ENCODE measurements around the gene MAPRE2.
"Not testable (repeated sequence)": the region's sequence is repeated elsewhere in the genome, so short reads cannot be mapped to it uniquely, and the experiment has no call there.

The MAPRE2 gene

GRCh38 chr18:35163014-35163539 is 121.9 kb downstream of the MAPRE2 start:
- no peak for DNase-seq (ENCODE audit: low spot score)
- Histone ChIP-seq H3K9me3 (ENCODE audit: severe bottlenecking) (no peaks in the 10 kb centered on the region), H3K27ac (ENCODE audit: poor library complexity, severe bottlenecking) (no peak overlapping the region), H3K36me3 (ENCODE audit: low read depth) (no peaks in the 10 kb centered on the region), H3K27me3 (ENCODE audit: insufficient read depth, poor library complexity, severe bottlenecking) (peaks cover 4% of the 10 kb centered on the region), H3K4me1 (ENCODE audit: insufficient read depth, poor library complexity, severe bottlenecking) (no peaks in the 10 kb centered on the region), H3K4me3 (ENCODE audit: severe bottlenecking) (no peak overlapping the region)
- no peak for ATAC-seq (ENCODE audit: low read depth)
- TF ChIP-seq CTCF (IDR thresholded peaks at IDR 0.05; ENCODE audit: poor library complexity, severe bottlenecking) = no peak

- DNase-seq (ENCODE audit: low spot score) (no peak), ATAC-seq (ENCODE audit: low read depth) (no peak)
- Histone ChIP-seq H3K27me3 (ENCODE audit: insufficient read depth, poor library complexity, severe bottlenecking) (peaks cover 4% of the 10 kb centered on the region), H3K27ac (ENCODE audit: poor library complexity, severe bottlenecking) (no peak overlapping the region), H3K9me3 (ENCODE audit: severe bottlenecking) (no peaks in the 10 kb centered on the region), H3K36me3 (ENCODE audit: low read depth) (no peaks in the 10 kb centered on the region), H3K4me3 (ENCODE audit: severe bottlenecking) (no peak overlapping the region), H3K4me1 (ENCODE audit: insufficient read depth, poor library complexity, severe bottlenecking) (no peaks in the 10 kb centered on the region)
- TF ChIP-seq CTCF (IDR thresholded peaks at IDR 0.05; ENCODE audit: poor library complexity, severe bottlenecking) = no peak
These were observed 122.5 kb downstream of the MAPRE2 start for GRCh38 chr18:35163721-35164120.

GRCh38 chr18:35164133-35164532 is 122.9 kb downstream of the MAPRE2 start:
- no peak for DNase-seq (ENCODE audit: low spot score)
- no peaks in the 10 kb centered on the region for H3K4me1 ChIP-seq (ENCODE audit: insufficient read depth, poor library complexity, severe bottlenecking)
- TF ChIP-seq CTCF (IDR thresholded peaks at IDR 0.05; ENCODE audit: poor library complexity, severe bottlenecking) = no peak
- no peak for ATAC-seq (ENCODE audit: low read depth)
- H3K27me3 ChIP-seq (ENCODE audit: insufficient read depth, poor library complexity, severe bottlenecking) = peaks cover 4% of the 10 kb centered on the region
- H3K27ac ChIP-seq (ENCODE audit: poor library complexity, severe bottlenecking) = no peak overlapping the region
- no peaks in the 10 kb centered on the region for H3K9me3 ChIP-seq (ENCODE audit: severe bottlenecking)
- H3K4me3 ChIP-seq (ENCODE audit: severe bottlenecking) = no peak overlapping the region
- H3K36me3 ChIP-seq (ENCODE audit: low read depth) = no peaks in the 10 kb centered on the region

GRCh38 chr18:35167332-35167731 is 126.1 kb downstream of the MAPRE2 start:
- Histone ChIP-seq H3K4me3 (ENCODE audit: severe bottlenecking) (no peak overlapping the region), H3K36me3 (ENCODE audit: low read depth) (no peaks in the 10 kb centered on the region), H3K27me3 (ENCODE audit: insufficient read depth, poor library complexity, severe bottlenecking) (peaks cover 4% of the 10 kb centered on the region), H3K27ac (ENCODE audit: poor library complexity, severe bottlenecking) (no peak overlapping the region), H3K4me1 (ENCODE audit: insufficient read depth, poor library complexity, severe bottlenecking) (no peaks in the 10 kb centered on the region), H3K9me3 (ENCODE audit: severe bottlenecking) (no peaks in the 10 kb centered on the region)
- ATAC-seq (ENCODE audit: low read depth) (no peak), DNase-seq (ENCODE audit: low spot score) (no peak)
- no peak for TF ChIP-seq CTCF (IDR thresholded peaks at IDR 0.05; ENCODE audit: poor library complexity, severe bottlenecking)

GRCh38 chr18:35167857-35168256 is 126.6 kb downstream of the MAPRE2 start:
- Histone ChIP-seq H3K27me3 (ENCODE audit: insufficient read depth, poor library complexity, severe bottlenecking) (peaks cover 4% of the 10 kb centered on the region), H3K4me1 (ENCODE audit: insufficient read depth, poor library complexity, severe bottlenecking) (no peaks in the 10 kb centered on the region), H3K27ac (ENCODE audit: poor library complexity, severe bottlenecking) (no peak overlapping the region), H3K36me3 (ENCODE audit: low read depth) (no peaks in the 10 kb centered on the region), H3K4me3 (ENCODE audit: severe bottlenecking) (no peak overlapping the region), H3K9me3 (ENCODE audit: severe bottlenecking) (no peaks in the 10 kb centered on the region)
- no peak for DNase-seq (ENCODE audit: low spot score)
- ATAC-seq (ENCODE audit: low read depth) = no peak
- TF ChIP-seq CTCF (IDR thresholded peaks at IDR 0.05; ENCODE audit: poor library complexity, severe bottlenecking) = no peak

- not testable (repeated sequence) for H3K4me3 ChIP-seq (ENCODE audit: severe bottlenecking); DNase-seq (ENCODE audit: low spot score); H3K27me3 ChIP-seq (ENCODE audit: insufficient read depth, poor library complexity, severe bottlenecking); H3K36me3 ChIP-seq (ENCODE audit: low read depth); ATAC-seq (ENCODE audit: low read depth); H3K27ac ChIP-seq (ENCODE audit: poor library complexity, severe bottlenecking); H3K4me1 ChIP-seq (ENCODE audit: insufficient read depth, poor library complexity, severe bottlenecking); H3K9me3 ChIP-seq (ENCODE audit: severe bottlenecking)
These were observed 129.1 kb downstream of the MAPRE2 start for GRCh38 chr18:35170323-35170722.

Data from RWPE2 (cell line).